K562 (cell line): Measurements from ENCODE around the gene AP2M1. TPM values are rescaled to one million over a fixed set of nuclear protein-coding genes. Genes with fewer than 3 reads are reported as not detected.

Experiments used
- ARID3A ChIP-seq: IDR thresholded peaks from 2 replicates; pipeline ENCODE4 v1.6.1; 2012; ENCODE audit warnings: low read depth, low read length, improper control_type of control experiment, borderline replicate concordance
- ATF1 ChIP-seq, 2 experiments: fragments of 450-650 bp in 1 of 2; IDR thresholded peaks; 2 replicates each; pipeline ENCODE4 v1.6.1; 2016; ENCODE audit warnings: missing compliant biosample characterization in 1 of 2, missing genetic modification characterization in 1 of 2
- CBX8 ChIP-seq: fragments of 200-600 bp; sonication (generic); IDR thresholded peaks from 2 replicates; pipeline ENCODE4 v1.6.1; 2012; ENCODE audit warnings: borderline replicate concordance, mixed run types, low read depth, mild to moderate bottlenecking, moderate library complexity, mixed read lengths, low read length, control low read depth, inconsistent platforms; ENCODE audit not compliant: poor library complexity, severe bottlenecking; ENCODE audit errors: extremely low read depth
- CTBP1 ChIP-seq: fragments of 450-650 bp; IDR thresholded peaks from 2 replicates; pipeline ENCODE4 v1.6.1; 2016; ENCODE audit warnings: borderline replicate concordance
- FOXK2 ChIP-seq, 2 experiments: fragments of 450-650 bp; IDR thresholded peaks in 1 of 2; conservative IDR thresholded peaks in 1 of 2; 2 replicates each; pipeline ENCODE4 v1.6.1; 2016; ENCODE audit warnings: low read depth in 2 of 2, mild to moderate bottlenecking in 1 of 2
- FUS ChIP-seq: fragments of 200-400 bp; formaldehyde crosslinking; optimal IDR thresholded peaks from 2 replicates; pipeline ENCODE3; 2017; ENCODE audit warnings: low read depth, low read length
- GMEB1 ChIP-seq: fragments of 250-450 bp; sonication (Bioruptor Pico); IDR thresholded peaks from 2 replicates; pipeline ENCODE4 v1.4.0; 2020; ENCODE audit warnings: mild to moderate bottlenecking
- HCFC1 ChIP-seq: IDR thresholded peaks from 2 replicates; pipeline ENCODE4 v1.6.1; 2012; ENCODE audit warnings: low read depth, low read length, improper control_type of control experiment
- KAT7 ChIP-seq: sonication (generic); formaldehyde crosslinking; IDR thresholded peaks from 2 replicates; pipeline ENCODE4 v1.8.0; 2022; ENCODE audit warnings: missing genetic modification reagents, mild to moderate bottlenecking, borderline replicate concordance
- MYC ChIP-seq, 2 experiments: fragments of 250-450 bp in 1 of 2; sonication (Bioruptor Pico) in 1 of 2; IDR thresholded peaks; 2 replicates each; pipeline versions ENCODE4 v1.5.1 to v1.6.1; 2012 to 2021; ENCODE audit warnings: low read depth in 2 of 2, borderline replicate concordance in 1 of 2, improper control_type of control experiment in 1 of 2, low read length in 1 of 2, mild to moderate bottlenecking in 1 of 2, moderate library complexity in 1 of 2
- OTX1 ChIP-seq: fragments of 450-650 bp; formaldehyde crosslinking; IDR thresholded peaks from 2 replicates; pipeline ENCODE4 v1.4.0; 2022; ENCODE audit warnings: mild to moderate bottlenecking
- POLR3A ChIP-seq: IDR thresholded peaks from 2 replicates; pipeline ENCODE4 v1.6.1; 2011; ENCODE audit warnings: borderline replicate concordance, mild to moderate bottlenecking, moderate library complexity; ENCODE audit not compliant: insufficient read length, insufficient read depth; ENCODE audit errors: extremely low read depth
- TCF15 ChIP-seq: fragments of 250-450 bp; sonication (Bioruptor Pico); IDR thresholded peaks from 2 replicates; pipeline ENCODE4 v1.8.0; 2022; ENCODE audit warnings: moderate library complexity, mild to moderate bottlenecking, inconsistent platforms
- TRIM25 ChIP-seq: fragments of 450-650 bp; IDR thresholded peaks from 2 replicates; pipeline ENCODE4 v1.7.0; 2016; ENCODE audit warnings: borderline replicate concordance
- ZNF165 ChIP-seq: fragments of 250-450 bp; sonication (Bioruptor Pico); IDR thresholded peaks from 2 replicates; pipeline ENCODE4 v1.4.0; 2020; ENCODE audit warnings: borderline replicate concordance
- ZNF639 ChIP-seq, 2 experiments: fragments of 200-800 bp in 1 of 2; sonication (Bioruptor generic) in 1 of 2; sonication (generic) in 1 of 2; formaldehyde crosslinking in 1 of 2; IDR thresholded peaks in 1 of 2; conservative IDR thresholded peaks in 1 of 2; 2 replicates each; pipeline versions ENCODE4 v1.5.0 to v1.6.1; 2016 to 2020; ENCODE audit warnings: missing compliant biosample characterization in 1 of 2, missing genetic modification characterization in 1 of 2, missing genetic modification reagents in 1 of 2
- ZNF717 ChIP-seq: fragments of 250-450 bp; sonication (Bioruptor Pico); IDR thresholded peaks from 2 replicates; pipeline ENCODE4 v1.5.0; 2021
- polyA plus RNA-seq, 8 experiments: library from polyadenylated mRNA; depleted of rRNA in 4 of 8; stranded (reverse) in 5 of 8; unstranded in 3 of 8; fragments of >200 nt; fragmentation: Nextera tagmentation in 2 of 8; fragmentation: Illumina TruSeq in 1 of 8; extraction: Ambion mirVana in 2 of 8; extraction: Trizol in 1 of 8; gene quantifications; 2 replicates each; pipeline versions ENCODE4 v1.2.1 to v1.2.3, GENCODE V29; 2011 to 2014; ENCODE audit warnings: inconsistent platforms in 1 of 8, missing spikeins in 1 of 8
- total RNA-seq, 7 experiments: library from RNA; depleted of rRNA in 6 of 7; stranded (reverse); fragments of >200 nt in 6 of 7; fragmentation: Illumina TruSeq in 2 of 7; extraction: Trizol in 2 of 7; gene quantifications; 2 replicates each; pipeline versions ENCODE4 v1.2.1 to v1.2.3, GENCODE V29; 2011 to 2021; ENCODE audit warnings: low replicate concordance in 1 of 7

The AP2M1 gene
- total and polyA plus RNA-seq, 9 of the 15 experiments (the other 6 are each of a cell fraction or from before 2014, with no cell fraction given), result 118 to 505 (median 296) TPM

GRCh38 chr3:184135149-184135910 lies 39.3 kb upstream of the AP2M1 start, which contains the start of gene EIF2B5 (continued):
- peak; percentile 41; the same call in 1 of the 2 replicates for TF ChIP-seq GMEB1 (CRISPR knock-in tag)
- no peak for TF ChIP-seq CBX8
- TF ChIP-seq ARID3A, result 0 out of 2 replicates have a peak, but pooled peaks have one; percentile 48
- peak; percentile 85 for TF ChIP-seq HCFC1
- no peak for TF ChIP-seq ZNF717 (CRISPR knock-in tag)
- no peak for TF ChIP-seq POLR3A
- TF ChIP-seq FOXK2 (conservative IDR thresholded peaks at IDR 0.05 in 1 of 2, IDR thresholded peaks at IDR 0.05 in 1 of 2; ENCODE audit: low read depth in 2 of 2), result peak; percentile 71 to 75; a peak in 2 of 4 replicates
- TF ChIP-seq CTBP1, result peak; percentile 66
- TF ChIP-seq ZNF639 (CRISPR knock-in tag; conservative IDR thresholded peaks at IDR 0.05 in 1 of 2, IDR thresholded peaks at IDR 0.05 in 1 of 2), result 0 out of 4 replicates have a peak, but pooled peaks of 1 of the 2 experiments have one; percentile 25
- 0 out of 2 replicates have a peak, but pooled peaks have one; percentile 60 for TF ChIP-seq OTX1 (CRISPR knock-in tag)
- TF ChIP-seq MYC (IDR thresholded peaks at IDR 0.05; ENCODE audit: low read depth, low read length), result peak; percentile 95
- peak; percentile 88; the same call in 1 of the 2 replicates for TF ChIP-seq MYC (CRISPR knock-in tag; IDR thresholded peaks at IDR 0.05; ENCODE audit: borderline replicate concordance, low read depth)
- no peak for TF ChIP-seq FUS
- TF ChIP-seq ZNF165 (CRISPR knock-in tag), result no peak
- TF ChIP-seq ATF1 (CRISPR knock-in tag; IDR thresholded peaks at IDR 0.05), result no peak
- TF ChIP-seq ATF1 (tag; IDR thresholded peaks at IDR 0.05), result peak; percentile 76
- peak; percentile 28; the same call in 1 of the 2 replicates for TF ChIP-seq TCF15 (CRISPR knock-in tag)
- TF ChIP-seq TRIM25, result no peak
- TF ChIP-seq KAT7 (CRISPR knock-in tag), result 0 out of 2 replicates have a peak, but pooled peaks have one; percentile 9
